ENCODE data around the gene CBLN3. TPM values are rescaled to one million over a fixed set of nuclear protein-coding genes. Genes with fewer than 3 reads are reported as not detected.

CBLN3 gene
- total RNA-seq, 1 experiment from 2014 or later, result 0.94 TPM

DNA sequence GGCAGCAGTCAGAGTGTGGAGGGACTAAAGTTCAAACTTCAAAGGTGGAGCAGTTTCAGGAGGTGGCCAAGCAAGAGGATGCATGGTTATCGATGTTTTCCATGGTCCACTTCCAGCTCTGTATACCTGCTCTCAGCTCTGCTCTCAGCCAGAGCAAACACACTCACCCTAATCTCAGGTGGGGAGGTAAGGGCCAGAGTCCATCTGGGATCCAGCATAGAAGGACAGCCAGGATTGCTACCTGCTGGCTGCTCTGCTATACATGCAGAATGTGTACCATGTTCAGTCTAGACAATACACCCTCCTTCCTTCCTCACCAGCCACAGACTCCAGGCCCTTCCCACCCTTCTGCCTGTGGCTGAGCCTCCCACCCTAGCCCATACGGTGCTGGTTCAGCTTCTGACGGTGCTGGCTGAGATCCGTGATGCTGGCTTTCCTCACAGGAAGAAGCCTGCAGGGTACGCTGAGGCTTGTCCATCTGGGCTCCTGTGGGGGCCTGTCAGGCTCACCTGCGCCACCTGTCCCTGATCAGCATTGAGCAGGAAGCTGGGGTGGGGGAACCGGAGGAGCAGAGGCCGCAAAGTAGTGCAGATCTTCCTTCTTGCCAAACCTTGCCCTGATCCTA, 2.4 kb downstream of the CBLN3 start:
- TF ChIP-seq GABPB1 (CRISPR knock-in tag; IDR thresholded peaks at IDR 0.05) (0 out of 2 replicates have a peak, but pooled peaks have one; percentile 24), ZNF671 (CRISPR knock-in tag; IDR thresholded peaks at IDR 0.05) (no peak)
- DNase-seq (ENCODE audit: low spot score) (peak; percentile 70), ATAC-seq (peak; percentile 15)
- peaks cover 19% of the 10 kb centered on the region for H3K27me3 Mint-ChIP-seq (ENCODE audit: low read depth)
- no peak overlapping the region for H3K4me3 Mint-ChIP-seq
- H3K27ac Mint-ChIP-seq, result no peak overlapping the region
- ChIA-PET POLR2A (interaction anchor here (1.1 kb wide), 1 partner anchor 12 kb away, joined by 3 read pairs; no protein-coding TSS in a partner anchor), CTCF (interaction anchor here (1.0 to 11.4 kb wide), 15 partner anchors 8 to 108 kb away, joined by 3 to 518 read pairs (median 4); partner anchors contain the start of genes ADCY4, NFATC4, NYNRIN and RIPK3)
- peaks cover 31% of the 10 kb centered on the region for H3K4me1 Mint-ChIP-seq
- H3K9me3 Mint-ChIP-seq, result no peaks in the 10 kb centered on the region
- 0 out of 2 replicates have a peak, but pooled peaks cover 2% of the 10 kb centered on the region for H3K36me3 Mint-ChIP-seq

DNA sequence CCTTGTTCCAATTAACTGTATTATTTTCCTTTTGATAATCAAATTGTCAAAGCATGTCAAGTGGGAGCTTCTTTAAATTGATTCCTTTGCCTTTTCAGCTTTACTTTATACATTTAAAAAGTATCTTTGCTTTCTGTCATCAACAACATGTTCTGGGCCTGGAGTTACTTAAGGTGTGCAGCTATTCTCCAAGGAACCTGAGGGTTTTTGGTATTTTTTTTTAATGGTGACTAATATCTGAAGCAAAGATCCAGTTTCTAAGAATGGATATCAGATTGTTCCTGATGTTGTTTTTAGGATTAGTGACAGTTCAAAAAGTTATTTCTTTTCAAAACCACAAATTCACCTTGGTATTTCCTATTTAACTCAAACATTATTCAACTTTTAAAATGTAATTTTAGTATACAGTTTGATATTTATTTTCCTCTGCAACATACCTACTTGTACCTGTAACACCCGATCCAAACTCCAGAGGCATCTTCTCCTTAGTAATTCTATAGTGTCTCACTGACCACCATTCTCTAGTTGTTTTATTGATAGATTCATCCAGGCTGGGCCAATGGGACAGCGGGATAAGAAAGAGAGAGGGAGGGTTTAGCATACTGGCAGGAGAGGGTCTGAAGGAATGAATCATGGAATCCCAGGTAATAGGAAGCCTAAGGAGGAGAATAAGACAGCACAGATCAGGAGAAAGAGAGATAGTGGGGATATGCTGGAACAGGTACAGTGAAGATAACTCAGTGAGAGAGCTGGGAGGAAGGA, 3.1 kb downstream of the CBLN3 start:
- CTCF ChIA-PET, result interaction anchor here (1.1 to 11.4 kb wide), 10 partner anchors 10 to 105 kb away, joined by 3 to 518 read pairs (median 6); partner anchors contain the start of genes ADCY4, NYNRIN, RIPK3 and SDR39U1
- H3K4me3 Mint-ChIP-seq, result no peak overlapping the region
- TF ChIP-seq NFYB (CRISPR knock-in tag; conservative IDR thresholded peaks at IDR 0.05; ENCODE audit: low read depth) (no peak), ETV6 (CRISPR knock-in tag; IDR thresholded peaks at IDR 0.05) (no peak)
- TF ChIP-seq, protein P1, sequence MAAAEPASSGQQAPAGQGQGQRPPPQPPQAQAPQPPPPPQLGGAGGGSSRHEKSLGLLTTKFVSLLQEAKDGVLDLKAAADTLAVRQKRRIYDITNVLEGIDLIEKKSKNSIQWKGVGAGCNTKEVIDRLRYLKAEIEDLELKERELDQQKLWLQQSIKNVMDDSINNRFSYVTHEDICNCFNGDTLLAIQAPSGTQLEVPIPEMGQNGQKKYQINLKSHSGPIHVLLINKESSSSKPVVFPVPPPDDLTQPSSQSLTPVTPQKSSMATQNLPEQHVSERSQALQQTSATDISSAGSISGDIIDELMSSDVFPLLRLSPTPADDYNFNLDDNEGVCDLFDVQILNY (CRISPR knock-in tag; IDR thresholded peaks at IDR 0.05), result no peak
- peaks cover 22% of the 10 kb centered on the region for H3K27me3 Mint-ChIP-seq (ENCODE audit: low read depth)
- POLR2A ChIA-PET, result no interaction called here
- H3K4me1 Mint-ChIP-seq, result peaks cover 25% of the 10 kb centered on the region
- DNase-seq (ENCODE audit: low spot score) (no peak), ATAC-seq (no peak)
- H3K36me3 Mint-ChIP-seq, result no peaks in the 10 kb centered on the region
- H3K9me3 Mint-ChIP-seq, result no peaks in the 10 kb centered on the region
- no peak overlapping the region for H3K27ac Mint-ChIP-seq

DNA sequence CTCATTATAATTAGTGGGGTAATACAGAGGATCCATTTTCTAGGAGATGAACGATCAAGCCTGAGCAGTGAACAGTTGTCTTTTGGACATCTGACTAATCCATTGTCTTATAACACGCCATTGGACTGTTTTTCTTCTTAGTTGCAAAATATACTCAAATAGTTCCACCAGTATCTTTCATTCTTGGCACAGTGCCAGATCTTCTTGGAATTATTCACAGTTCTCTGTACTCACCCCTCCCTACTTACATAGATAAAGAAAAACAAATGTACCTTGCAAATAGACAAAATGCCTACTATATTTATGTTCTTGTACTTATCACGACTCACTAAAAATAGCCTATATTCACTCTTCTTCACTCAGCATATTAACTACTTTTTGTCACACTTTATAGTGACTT, 3.8 kb downstream of the CBLN3 start:
- H3K4me3 Mint-ChIP-seq, result no peak overlapping the region
- TF ChIP-seq, protein P2, sequence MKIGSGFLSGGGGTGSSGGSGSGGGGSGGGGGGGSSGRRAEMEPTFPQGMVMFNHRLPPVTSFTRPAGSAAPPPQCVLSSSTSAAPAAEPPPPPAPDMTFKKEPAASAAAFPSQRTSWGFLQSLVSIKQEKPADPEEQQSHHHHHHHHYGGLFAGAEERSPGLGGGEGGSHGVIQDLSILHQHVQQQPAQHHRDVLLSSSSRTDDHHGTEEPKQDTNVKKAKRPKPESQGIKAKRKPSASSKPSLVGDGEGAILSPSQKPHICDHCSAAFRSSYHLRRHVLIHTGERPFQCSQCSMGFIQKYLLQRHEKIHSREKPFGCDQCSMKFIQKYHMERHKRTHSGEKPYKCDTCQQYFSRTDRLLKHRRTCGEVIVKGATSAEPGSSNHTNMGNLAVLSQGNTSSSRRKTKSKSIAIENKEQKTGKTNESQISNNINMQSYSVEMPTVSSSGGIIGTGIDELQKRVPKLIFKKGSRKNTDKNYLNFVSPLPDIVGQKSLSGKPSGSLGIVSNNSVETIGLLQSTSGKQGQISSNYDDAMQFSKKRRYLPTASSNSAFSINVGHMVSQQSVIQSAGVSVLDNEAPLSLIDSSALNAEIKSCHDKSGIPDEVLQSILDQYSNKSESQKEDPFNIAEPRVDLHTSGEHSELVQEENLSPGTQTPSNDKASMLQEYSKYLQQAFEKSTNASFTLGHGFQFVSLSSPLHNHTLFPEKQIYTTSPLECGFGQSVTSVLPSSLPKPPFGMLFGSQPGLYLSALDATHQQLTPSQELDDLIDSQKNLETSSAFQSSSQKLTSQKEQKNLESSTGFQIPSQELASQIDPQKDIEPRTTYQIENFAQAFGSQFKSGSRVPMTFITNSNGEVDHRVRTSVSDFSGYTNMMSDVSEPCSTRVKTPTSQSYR (CRISPR knock-in tag; IDR thresholded peaks at IDR 0.05), result no peak
- TF ChIP-seq, protein P3, sequence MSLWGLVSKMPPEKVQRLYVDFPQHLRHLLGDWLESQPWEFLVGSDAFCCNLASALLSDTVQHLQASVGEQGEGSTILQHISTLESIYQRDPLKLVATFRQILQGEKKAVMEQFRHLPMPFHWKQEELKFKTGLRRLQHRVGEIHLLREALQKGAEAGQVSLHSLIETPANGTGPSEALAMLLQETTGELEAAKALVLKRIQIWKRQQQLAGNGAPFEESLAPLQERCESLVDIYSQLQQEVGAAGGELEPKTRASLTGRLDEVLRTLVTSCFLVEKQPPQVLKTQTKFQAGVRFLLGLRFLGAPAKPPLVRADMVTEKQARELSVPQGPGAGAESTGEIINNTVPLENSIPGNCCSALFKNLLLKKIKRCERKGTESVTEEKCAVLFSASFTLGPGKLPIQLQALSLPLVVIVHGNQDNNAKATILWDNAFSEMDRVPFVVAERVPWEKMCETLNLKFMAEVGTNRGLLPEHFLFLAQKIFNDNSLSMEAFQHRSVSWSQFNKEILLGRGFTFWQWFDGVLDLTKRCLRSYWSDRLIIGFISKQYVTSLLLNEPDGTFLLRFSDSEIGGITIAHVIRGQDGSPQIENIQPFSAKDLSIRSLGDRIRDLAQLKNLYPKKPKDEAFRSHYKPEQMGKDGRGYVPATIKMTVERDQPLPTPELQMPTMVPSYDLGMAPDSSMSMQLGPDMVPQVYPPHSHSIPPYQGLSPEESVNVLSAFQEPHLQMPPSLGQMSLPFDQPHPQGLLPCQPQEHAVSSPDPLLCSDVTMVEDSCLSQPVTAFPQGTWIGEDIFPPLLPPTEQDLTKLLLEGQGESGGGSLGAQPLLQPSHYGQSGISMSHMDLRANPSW (CRISPR knock-in tag; conservative IDR thresholded peaks at IDR 0.05; ENCODE audit: low read depth), result no peak
- TF ChIP-seq ZNF317 (CRISPR knock-in tag; IDR thresholded peaks at IDR 0.05; ENCODE audit: borderline replicate concordance, low read depth), result no peak
- no peak for TF ChIP-seq ETV6 (CRISPR knock-in tag; IDR thresholded peaks at IDR 0.05)
- TF ChIP-seq, protein P4, sequence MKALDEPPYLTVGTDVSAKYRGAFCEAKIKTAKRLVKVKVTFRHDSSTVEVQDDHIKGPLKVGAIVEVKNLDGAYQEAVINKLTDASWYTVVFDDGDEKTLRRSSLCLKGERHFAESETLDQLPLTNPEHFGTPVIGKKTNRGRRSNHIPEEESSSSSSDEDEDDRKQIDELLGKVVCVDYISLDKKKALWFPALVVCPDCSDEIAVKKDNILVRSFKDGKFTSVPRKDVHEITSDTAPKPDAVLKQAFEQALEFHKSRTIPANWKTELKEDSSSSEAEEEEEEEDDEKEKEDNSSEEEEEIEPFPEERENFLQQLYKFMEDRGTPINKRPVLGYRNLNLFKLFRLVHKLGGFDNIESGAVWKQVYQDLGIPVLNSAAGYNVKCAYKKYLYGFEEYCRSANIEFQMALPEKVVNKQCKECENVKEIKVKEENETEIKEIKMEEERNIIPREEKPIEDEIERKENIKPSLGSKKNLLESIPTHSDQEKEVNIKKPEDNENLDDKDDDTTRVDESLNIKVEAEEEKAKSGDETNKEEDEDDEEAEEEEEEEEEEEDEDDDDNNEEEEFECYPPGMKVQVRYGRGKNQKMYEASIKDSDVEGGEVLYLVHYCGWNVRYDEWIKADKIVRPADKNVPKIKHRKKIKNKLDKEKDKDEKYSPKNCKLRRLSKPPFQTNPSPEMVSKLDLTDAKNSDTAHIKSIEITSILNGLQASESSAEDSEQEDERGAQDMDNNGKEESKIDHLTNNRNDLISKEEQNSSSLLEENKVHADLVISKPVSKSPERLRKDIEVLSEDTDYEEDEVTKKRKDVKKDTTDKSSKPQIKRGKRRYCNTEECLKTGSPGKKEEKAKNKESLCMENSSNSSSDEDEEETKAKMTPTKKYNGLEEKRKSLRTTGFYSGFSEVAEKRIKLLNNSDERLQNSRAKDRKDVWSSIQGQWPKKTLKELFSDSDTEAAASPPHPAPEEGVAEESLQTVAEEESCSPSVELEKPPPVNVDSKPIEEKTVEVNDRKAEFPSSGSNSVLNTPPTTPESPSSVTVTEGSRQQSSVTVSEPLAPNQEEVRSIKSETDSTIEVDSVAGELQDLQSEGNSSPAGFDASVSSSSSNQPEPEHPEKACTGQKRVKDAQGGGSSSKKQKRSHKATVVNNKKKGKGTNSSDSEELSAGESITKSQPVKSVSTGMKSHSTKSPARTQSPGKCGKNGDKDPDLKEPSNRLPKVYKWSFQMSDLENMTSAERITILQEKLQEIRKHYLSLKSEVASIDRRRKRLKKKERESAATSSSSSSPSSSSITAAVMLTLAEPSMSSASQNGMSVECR (CRISPR knock-in tag; IDR thresholded peaks at IDR 0.05; ENCODE audit: borderline replicate concordance), result no peak
- TF ChIP-seq FOXJ3 (CRISPR knock-in tag; IDR thresholded peaks at IDR 0.05; ENCODE audit: borderline replicate concordance), result no peak
- TF ChIP-seq, protein P5, sequence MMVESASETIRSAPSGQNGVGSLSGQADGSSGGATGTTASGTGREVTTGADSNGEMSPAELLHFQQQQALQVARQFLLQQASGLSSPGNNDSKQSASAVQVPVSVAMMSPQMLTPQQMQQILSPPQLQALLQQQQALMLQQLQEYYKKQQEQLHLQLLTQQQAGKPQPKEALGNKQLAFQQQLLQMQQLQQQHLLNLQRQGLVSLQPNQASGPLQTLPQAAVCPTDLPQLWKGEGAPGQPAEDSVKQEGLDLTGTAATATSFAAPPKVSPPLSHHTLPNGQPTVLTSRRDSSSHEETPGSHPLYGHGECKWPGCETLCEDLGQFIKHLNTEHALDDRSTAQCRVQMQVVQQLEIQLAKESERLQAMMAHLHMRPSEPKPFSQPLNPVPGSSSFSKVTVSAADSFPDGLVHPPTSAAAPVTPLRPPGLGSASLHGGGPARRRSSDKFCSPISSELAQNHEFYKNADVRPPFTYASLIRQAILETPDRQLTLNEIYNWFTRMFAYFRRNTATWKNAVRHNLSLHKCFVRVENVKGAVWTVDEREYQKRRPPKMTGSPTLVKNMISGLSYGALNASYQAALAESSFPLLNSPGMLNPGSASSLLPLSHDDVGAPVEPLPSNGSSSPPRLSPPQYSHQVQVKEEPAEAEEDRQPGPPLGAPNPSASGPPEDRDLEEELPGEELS (CRISPR knock-in tag; IDR thresholded peaks at IDR 0.05), result no peak
- no peak for TF ChIP-seq SMAD4 (CRISPR knock-in tag; IDR thresholded peaks at IDR 0.05)
- H3K27me3 Mint-ChIP-seq (ENCODE audit: low read depth), result peaks cover 28% of the 10 kb centered on the region
- ATAC-seq, result no peak
- H3K27ac Mint-ChIP-seq, result no peak overlapping the region
- DNase-seq (ENCODE audit: low spot score), result no peak
- H3K9me3 Mint-ChIP-seq, result no peaks in the 10 kb centered on the region
- peaks cover 19% of the 10 kb centered on the region for H3K4me1 Mint-ChIP-seq
- POLR2A ChIA-PET, result no interaction called here
- no peaks in the 10 kb centered on the region for H3K36me3 Mint-ChIP-seq
- CTCF ChIA-PET, result interaction anchor here (1.3 to 11.4 kb wide), 4 partner anchors 11 to 117 kb away, joined by 3 to 518 read pairs (median 6); partner anchors contain the start of genes ADCY4 and RIPK3
